MG63 (cell line): ENCODE measurements around the gene DPM3. TPM values are rescaled to one million over a fixed set of nuclear protein-coding genes. Genes with fewer than 3 reads are reported as not detected.

ENCODE experiments used
- DNase-seq: peaks from one replicate; pipeline ENCODE4 v3.0.0-alpha.2; 2020
- H3K27me3 ChIP-seq: fragments of 250-450 bp; sonication (Bioruptor Pico); 2 replicates; pipeline ENCODE4 v1.5.1; 2020; ENCODE audit warnings: mild to moderate bottlenecking, moderate library complexity
- H3K36me3 ChIP-seq: fragments of 250-450 bp; sonication (Bioruptor Pico); 2 replicates; pipeline ENCODE4 v1.5.1; 2020; ENCODE audit warnings: mild to moderate bottlenecking, moderate library complexity
- H3K4me3 ChIP-seq: fragments of 250-450 bp; sonication (Bioruptor Pico); 2 replicates; pipeline ENCODE4 v1.5.1; 2020; ENCODE audit warnings: mild to moderate bottlenecking, moderate library complexity
- H3K9me3 ChIP-seq: fragments of 250-450 bp; sonication (Bioruptor Pico); 2 replicates; pipeline ENCODE4 v1.5.1; 2020; ENCODE audit warnings: mild to moderate bottlenecking, moderate library complexity
- total RNA-seq: library from RNA; depleted of rRNA; stranded (reverse); fragments of >200 nt; shearing (Covaris generic); gene quantifications from 2 replicates; pipeline ENCODE4 v1.2.3, GENCODE V29; 2014; ENCODE audit warnings: low replicate concordance

DPM3 gene
- total RNA-seq, 1 experiment from 2014 or later: 48.9 TPM

DNA sequence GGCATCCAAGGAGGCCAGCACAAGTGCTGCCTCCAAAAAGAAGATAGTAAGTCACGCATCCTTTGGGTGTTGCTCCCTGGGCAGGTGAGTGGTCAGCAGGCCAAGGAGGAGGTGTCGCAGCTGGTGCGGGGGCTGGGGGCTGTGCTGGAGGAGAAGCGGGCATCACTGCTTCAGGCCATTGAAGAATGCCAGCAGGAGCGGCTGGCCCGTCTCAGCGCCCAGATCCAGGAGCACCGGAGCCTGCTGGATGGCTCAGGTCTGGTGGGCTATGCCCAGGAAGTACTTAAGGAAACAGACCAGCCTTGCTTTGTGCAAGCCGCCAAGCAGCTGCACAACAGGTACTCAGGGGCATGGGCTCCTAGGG, 37.6 kb upstream of the DPM3 start:
- H3K36me3 ChIP-seq: peaks cover 2% of the 10 kb centered on the region; the same call in 1 of the 2 replicates
- H3K4me3 ChIP-seq: no peak overlapping the region
- H3K9me3 ChIP-seq: no peaks in the 10 kb centered on the region
- H3K27me3 ChIP-seq: no peaks in the 10 kb centered on the region
- no peak for DNase-seq

GRCh38 chr1:155177192-155177917, 37.0 kb upstream of the DPM3 start:
- no peaks in the 10 kb centered on the region for H3K9me3 ChIP-seq
- no peaks in the 10 kb centered on the region for H3K27me3 ChIP-seq
- no peak for DNase-seq
- peaks cover 3% of the 10 kb centered on the region; the same call in 1 of the 2 replicates for H3K36me3 ChIP-seq
- no peak overlapping the region for H3K4me3 ChIP-seq

- H3K4me3 ChIP-seq: no peak overlapping the region
- H3K9me3 ChIP-seq: no peaks in the 10 kb centered on the region
- peak; percentile 76 for DNase-seq
- peaks cover 6% of the 10 kb centered on the region for H3K36me3 ChIP-seq
- H3K27me3 ChIP-seq: no peaks in the 10 kb centered on the region
Measured at GRCh38 chr1:155176544-155177071, 36.3 kb upstream of the DPM3 start.

- H3K4me3 ChIP-seq: no peak overlapping the region
- H3K36me3 ChIP-seq: peaks cover 12% of the 10 kb centered on the region
- H3K27me3 ChIP-seq: no peaks in the 10 kb centered on the region
- DNase-seq: no peak
- no peaks in the 10 kb centered on the region for H3K9me3 ChIP-seq
Measured at GRCh38 chr1:155175927-155176371, 35.6 kb upstream of the DPM3 start.

DNA sequence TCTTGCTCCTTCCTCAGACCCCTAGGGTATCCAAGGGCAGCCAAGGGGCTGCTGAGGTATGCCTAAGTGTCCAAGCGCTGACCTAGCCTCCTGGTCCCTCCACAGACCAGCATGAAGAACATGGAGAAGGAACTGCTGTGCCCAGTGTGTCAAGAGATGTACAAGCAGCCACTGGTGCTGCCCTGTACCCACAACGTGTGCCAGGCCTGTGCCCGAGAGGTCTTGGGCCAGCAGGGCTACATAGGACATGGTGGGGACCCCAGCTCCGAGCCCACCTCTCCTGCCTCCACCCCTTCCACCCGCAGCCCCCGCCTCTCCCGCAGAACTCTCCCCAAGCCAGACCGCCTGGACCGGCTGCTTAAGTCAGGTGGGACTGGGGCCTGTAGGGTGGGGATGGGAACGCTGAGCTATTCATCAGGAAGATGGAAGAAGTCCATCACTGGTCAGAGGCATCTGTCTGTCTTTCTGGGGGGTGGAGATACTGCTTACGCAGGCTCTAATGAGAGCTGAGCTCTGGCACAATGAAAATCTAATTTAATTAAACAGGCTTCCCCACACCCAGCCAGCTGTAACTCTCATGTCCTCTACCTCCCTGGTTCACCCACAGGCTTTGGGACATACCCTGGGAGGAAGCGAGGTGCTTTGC, 35.1 kb upstream of the DPM3 start:
- H3K9me3 ChIP-seq: no peaks in the 10 kb centered on the region
- no peak for DNase-seq
- no peak overlapping the region for H3K4me3 ChIP-seq
- peaks cover 18% of the 10 kb centered on the region for H3K36me3 ChIP-seq
- no peaks in the 10 kb centered on the region for H3K27me3 ChIP-seq

GRCh38 chr1:155174324-155175280, 34.3 kb upstream of the DPM3 start:
- H3K9me3 ChIP-seq: no peaks in the 10 kb centered on the region
- no peak overlapping the region for H3K4me3 ChIP-seq
- H3K36me3 ChIP-seq: peaks cover 20% of the 10 kb centered on the region
- DNase-seq: no peak
- no peaks in the 10 kb centered on the region for H3K27me3 ChIP-seq

DNA sequence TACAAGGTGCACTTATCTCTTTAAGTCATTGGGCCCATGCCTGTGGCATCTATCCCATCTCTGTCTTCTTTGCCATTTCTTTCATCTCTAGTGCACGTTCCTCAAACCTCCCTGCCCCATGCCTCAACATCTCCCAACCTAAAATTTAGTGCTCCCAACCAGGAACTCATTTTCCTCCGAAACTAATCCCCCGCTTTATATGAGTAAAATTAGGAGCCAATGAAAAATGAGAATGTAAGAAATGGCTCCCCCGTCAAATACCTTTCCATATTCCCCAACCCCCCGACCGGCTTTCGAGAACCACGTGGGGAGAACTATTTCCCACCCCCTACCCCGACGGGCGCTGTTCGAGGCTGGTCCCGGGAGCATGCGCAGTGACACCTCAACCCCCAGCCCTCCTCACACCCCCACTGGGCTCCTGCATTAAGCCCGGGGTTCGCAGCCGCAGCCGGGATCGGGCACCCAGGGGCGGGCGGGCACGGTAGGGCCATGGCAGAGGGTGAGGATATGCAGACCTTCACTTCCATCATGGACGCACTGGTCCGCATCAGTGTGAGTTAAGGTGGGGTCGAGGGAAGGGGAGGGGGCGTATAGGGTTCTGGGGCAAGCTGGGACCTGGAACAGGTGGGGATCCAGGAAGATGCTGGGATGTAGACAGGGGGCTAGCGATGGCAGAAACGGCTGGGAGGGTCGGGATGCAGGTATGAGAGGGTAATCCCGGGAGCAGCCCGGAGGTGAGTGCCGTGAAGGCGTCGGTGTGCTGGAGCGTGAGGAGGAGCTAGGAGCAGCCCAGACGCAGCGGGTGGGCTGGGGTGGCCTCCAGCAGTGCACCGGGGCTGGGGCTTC, 33.4 kb upstream of the DPM3 start, which contains the start of gene TRIM46:
TSS of gene TRIM46 (plus strand) at position 372 of the 846 bp plus-strand sequence. CDS start at position 490, 118 bp downstream.
- H3K4me3 ChIP-seq: peak within 1 kb of the TSS; percentile 98
- no peaks in the 10 kb centered on the region for H3K27me3 ChIP-seq
- peak; percentile 41 for DNase-seq
- H3K9me3 ChIP-seq: no peaks in the 10 kb centered on the region
- H3K36me3 ChIP-seq: peaks cover 26% of the 10 kb centered on the region

GRCh38 chr1:155172732-155173477, 32.6 kb upstream of the DPM3 start, which contains the start of gene KRTCAP2:
TSS of gene KRTCAP2 (minus strand) at chr1:155173304. CDS start at chr1:155173224, 80 bp downstream.
- Histone ChIP-seq H3K36me3 (peaks cover 27% of the 10 kb centered on the region), H3K4me3 (peak within 1 kb of the TSS; percentile 98), H3K27me3 (no peaks in the 10 kb centered on the region), H3K9me3 (no peaks in the 10 kb centered on the region)
- peak; percentile 97 for DNase-seq

- no peaks in the 10 kb centered on the region for H3K9me3 ChIP-seq
- H3K36me3 ChIP-seq: peaks cover 27% of the 10 kb centered on the region
- no peaks in the 10 kb centered on the region for H3K27me3 ChIP-seq
- H3K4me3 ChIP-seq: peak overlapping the region; percentile 98
- DNase-seq: no peak
Measured at GRCh38 chr1:155171836-155172731, 31.8 kb upstream of the DPM3 start.

DNA sequence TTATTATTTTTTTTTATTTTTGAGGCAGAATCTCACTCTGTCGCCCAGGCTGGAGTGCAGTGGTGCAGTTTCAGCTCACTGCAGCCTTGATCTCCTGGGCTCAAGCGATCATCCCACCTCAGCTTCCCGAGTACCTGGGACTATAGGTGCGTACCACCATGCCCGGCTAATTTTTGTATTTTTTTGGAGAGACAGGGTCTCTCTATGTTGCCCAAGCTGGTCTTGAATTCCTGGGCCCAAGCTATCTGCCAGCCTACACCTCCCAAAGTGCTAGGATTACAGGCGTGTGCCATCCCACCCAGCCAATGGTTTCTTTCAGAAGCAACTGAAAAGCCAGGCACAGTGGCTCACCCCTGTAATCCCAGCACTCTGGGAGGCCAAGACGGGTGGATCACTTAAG, 30.5 kb upstream of the DPM3 start:
- Histone ChIP-seq H3K27me3 (no peaks in the 10 kb centered on the region), H3K9me3 (no peaks in the 10 kb centered on the region), H3K36me3 (peaks cover 27% of the 10 kb centered on the region), H3K4me3 (no peak overlapping the region)
- no peak for DNase-seq

- H3K27me3 ChIP-seq: no peaks in the 10 kb centered on the region
- no peak for DNase-seq
- H3K9me3 ChIP-seq: no peaks in the 10 kb centered on the region
- H3K4me3 ChIP-seq: no peak overlapping the region
- peaks cover 27% of the 10 kb centered on the region for H3K36me3 ChIP-seq
Measured at GRCh38 chr1:155170101-155170785, 29.9 kb upstream of the DPM3 start.

DNA sequence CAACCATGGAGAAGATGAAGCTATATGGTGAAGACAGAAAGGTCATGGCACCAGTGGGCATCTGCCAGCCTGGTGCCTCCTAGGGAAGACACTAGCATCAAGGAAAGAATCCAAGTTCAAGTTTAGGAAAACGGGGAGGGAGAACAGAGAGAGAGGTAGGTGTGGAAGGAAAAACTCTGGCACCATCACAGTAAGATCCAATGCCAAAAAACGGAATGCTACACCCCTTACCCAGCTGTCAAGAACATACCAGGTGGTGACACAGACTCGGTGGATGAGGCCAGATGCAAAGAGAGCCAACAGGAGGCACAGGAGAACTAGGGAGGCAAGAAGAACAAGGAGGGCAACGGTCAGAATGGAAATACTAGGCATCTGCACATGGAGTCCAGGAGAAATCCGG, 29.2 kb upstream of the DPM3 start:
- no peak for DNase-seq
- Histone ChIP-seq H3K27me3 (no peaks in the 10 kb centered on the region), H3K9me3 (no peaks in the 10 kb centered on the region), H3K4me3 (no peak overlapping the region), H3K36me3 (peaks cover 27% of the 10 kb centered on the region)

DNA sequence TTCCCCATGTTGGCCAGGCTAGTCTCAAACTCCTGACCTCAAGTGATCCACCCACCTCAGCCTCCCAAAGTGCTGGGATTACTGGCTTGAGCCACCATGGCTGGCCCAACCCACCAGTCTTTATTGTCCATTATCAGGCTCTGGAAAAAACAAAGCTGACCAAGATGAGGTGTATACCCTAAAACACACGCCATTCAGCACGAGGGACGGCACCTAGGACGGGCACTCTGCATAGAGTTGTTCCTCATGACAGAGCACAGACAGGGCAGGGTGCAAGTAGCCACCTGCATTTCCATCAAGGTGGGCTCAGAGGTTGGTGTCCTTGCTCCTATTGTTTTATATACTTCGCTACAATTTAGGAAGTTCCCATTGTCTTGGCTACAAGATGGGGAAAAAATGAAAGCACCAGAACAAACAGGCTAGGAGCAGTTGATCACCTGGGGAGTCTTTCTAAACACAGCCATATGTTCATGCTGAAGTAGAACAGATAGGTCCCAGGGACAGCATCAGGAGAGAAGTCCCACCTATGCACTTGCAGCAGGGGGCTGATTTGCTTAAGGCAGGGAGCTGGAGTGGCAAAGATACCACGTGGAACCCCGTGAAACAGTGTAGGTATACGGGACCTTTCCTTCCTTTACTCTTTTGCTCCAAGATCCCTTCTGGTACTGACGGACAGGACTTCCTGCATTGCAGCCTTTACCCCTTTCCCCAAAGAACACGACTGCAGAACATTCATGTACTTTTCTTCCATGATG, 28.3 kb upstream of the DPM3 start:
- Histone ChIP-seq H3K9me3 (no peaks in the 10 kb centered on the region), H3K4me3 (no peak overlapping the region), H3K36me3 (peaks cover 27% of the 10 kb centered on the region), H3K27me3 (no peaks in the 10 kb centered on the region)
- DNase-seq: no peak
